Type B pancreatic cell (in vitro differentiated cells): ENCODE data around the gene KIF20B. TPM values are rescaled to one million over a fixed set of nuclear protein-coding genes. Genes with fewer than 3 reads are reported as not detected.

Experiments used
- total RNA-seq: library from RNA; stranded (reverse); gene quantifications from 2 replicates; pipeline ENCODE4 v1.2.1, GENCODE V29; 2021; ENCODE audit warnings: low replicate concordance

KIF20B gene
- total RNA-seq, 1 donor from 2014 or later: 36.9 TPM

Other genes starting within 250 kb of the KIF20B start
- 3.7 and 7.8 TPM in 2 replicates for gene SLC16A12, start 166.0 kb upstream of the KIF20B start, total RNA-seq
- 32.5 and 33.5 TPM in 2 replicates for gene PANK1, start 56.3 kb upstream of the KIF20B start, total RNA-seq